PC-3 (cell line): ENCODE data around the gene LOXHD1. TPM values are rescaled to one million over a fixed set of nuclear protein-coding genes. Genes with fewer than 3 reads are reported as not detected.

ENCODE experiments used
- ATAC-seq: fragments of 200-7000 bp; cut with Tn5 transposase; 2 replicates; pipeline ENCODE4 v1.9.1; 2020; ENCODE audit warnings: mild to moderate bottlenecking, moderate library complexity
- BruUV-seq: library from RNA; stranded (reverse); fragments of 400-500 nt; replicated peaks from 2 replicates; lab custom pipeline; 2021; lab: Mats Ljungman, UMichigan
- CTCF ChIA-PET: fragments of 300-600 bp; sonication (Branson Sonifier 250); formaldehyde crosslinking; loops from one replicate; lab custom pipeline; 2022; ENCODE audit warnings: antibody characterized with exemption; lab: Charles Lee
- POLR2A ChIA-PET: fragments of 300-600 bp; sonication (Branson Sonifier 250); formaldehyde crosslinking; loops from one replicate; lab custom pipeline; 2022; ENCODE audit warnings: antibody characterized with exemption; ENCODE audit not compliant: unreplicated experiment; lab: Charles Lee
- DNase-seq: peaks from one replicate; pipeline ENCODE4 v3.0.0-alpha.2; 2015
- H2AFZ ChIP-seq: fragments of 300-600 bp; sonication (generic); 2 replicates; pipeline ENCODE4 v1.6.0; 2016; ENCODE audit warnings: antibody characterized with exemption, low read length
- H3F3A ChIP-seq: fragments of 300-600 bp; sonication (generic); one replicate; pipeline ENCODE4 v1.6.0; 2017; ENCODE audit warnings: antibody characterized with exemption, low read length, control low read depth, mild to moderate bottlenecking; ENCODE audit not compliant: unreplicated experiment
- H3K27ac ChIP-seq: fragments of 300-600 bp; sonication (generic); 2 replicates; pipeline ENCODE4 v1.5.1; 2016; ENCODE audit warnings: mild to moderate bottlenecking, low read length
- H3K27me3 ChIP-seq: fragments of 300-600 bp; sonication (generic); 2 replicates; pipeline ENCODE4 v1.6.1; 2016; ENCODE audit warnings: low read length, mixed read lengths
- H3K36me3 ChIP-seq: fragments of 300-600 bp; sonication (generic); 2 replicates; pipeline ENCODE4 v1.6.1; 2016; ENCODE audit warnings: low read depth, mixed run types, low read length, mixed read lengths
- H3K4me1 ChIP-seq: fragments of 300-600 bp; sonication (generic); 2 replicates; pipeline ENCODE4 v1.5.1; 2016; ENCODE audit warnings: low read length; ENCODE audit not compliant: insufficient read depth
- H3K4me2 ChIP-seq: fragments of 300-600 bp; sonication (generic); 2 replicates; pipeline ENCODE4 v1.6.0; 2016; ENCODE audit warnings: low read length
- H3K4me3 ChIP-seq: fragments of 300-600 bp; sonication (generic); 2 replicates; pipeline ENCODE4 v1.5.1; 2016; ENCODE audit warnings: mild to moderate bottlenecking, low read length, mixed read lengths
- H3K79me2 ChIP-seq: fragments of 300-600 bp; sonication (generic); 2 replicates; pipeline ENCODE4 v1.6.1; 2017; ENCODE audit warnings: low read length, mixed read lengths
- H3K9ac ChIP-seq: fragments of 300-600 bp; sonication (generic); 2 replicates; pipeline ENCODE4 v1.6.0; 2016; ENCODE audit warnings: mild to moderate bottlenecking, low read length
- H3K9me2 ChIP-seq: fragments of 300-600 bp; sonication (generic); replicated peaks from 2 replicates; pipeline ENCODE4 v1.6.1; 2016; ENCODE audit warnings: mixed run types, low read length, mixed read lengths
- H3K9me3 ChIP-seq: fragments of 300-600 bp; sonication (generic); 2 replicates; pipeline ENCODE4 v1.6.1; 2016; ENCODE audit warnings: low read length, mixed read lengths
- H4K20me1 ChIP-seq: fragments of 300-600 bp; sonication (generic); 2 replicates; pipeline ENCODE4 v1.6.1; 2016; ENCODE audit warnings: low read length, mixed read lengths
- EZH2 ChIP-seq: fragments of 300-600 bp; sonication (generic); IDR thresholded peaks from one replicate; pipeline ENCODE4 v1.6.1; 2017; ENCODE audit warnings: antibody characterized with exemption, mild to moderate bottlenecking, low read length; ENCODE audit not compliant: unreplicated experiment
- EZH2phosphoT487 ChIP-seq: fragments of 300-600 bp; sonication (generic); IDR thresholded peaks from 2 replicates; pipeline ENCODE4 v1.6.1; 2018; ENCODE audit warnings: mild to moderate bottlenecking, antibody characterized with exemption, low read length, borderline replicate concordance
- intact Hi-C: fragments of 100-400 bp; cut with micrococcal nuclease; formaldehyde crosslinking; loops from 2 replicates; pipeline ENCODE4 v1.9.0; 2023
- total RNA-seq: library from RNA; depleted of rRNA; stranded (reverse); fragments of >200 nt; gene quantifications from 2 replicates; pipeline ENCODE4 v1.2.3, GENCODE V29; 2014
- TF ChIP-seq, protein P1 (sequence below): fragments of 300-600 bp; sonication (generic); conservative IDR thresholded peaks from 2 replicates; pipeline ENCODE4 v1.5.1; 2017; ENCODE audit warnings: antibody characterized with exemption, low read depth, mild to moderate bottlenecking, low read length

LOXHD1 gene
- total RNA-seq, 1 experiment from 2014 or later: not detected

DNA sequence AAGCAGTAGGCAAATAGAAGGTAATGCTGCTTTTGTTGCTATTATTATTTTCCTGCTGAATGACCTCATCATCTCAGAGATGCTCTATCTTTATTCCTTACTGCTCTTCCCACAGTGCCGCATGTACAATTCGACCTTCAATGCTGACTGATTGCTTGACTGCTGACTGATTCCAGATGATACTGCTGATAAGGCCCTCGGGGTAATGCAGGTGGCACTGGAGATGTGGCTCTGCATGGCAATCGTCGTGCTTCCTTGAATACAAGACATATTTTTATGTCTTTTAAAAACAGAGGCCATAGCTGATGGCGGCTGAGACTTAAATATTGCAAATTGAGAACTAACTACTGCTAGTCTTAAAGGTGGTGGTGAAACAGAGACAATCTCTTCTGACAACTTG lies 146.6 kb downstream of the LOXHD1 start:
- BruUV-seq: no TSS peak
- Histone ChIP-seq H3K4me1 (no peaks in the 10 kb centered on the region), H2AFZ (no peak overlapping the region), H3K79me2 (no peaks in the 10 kb centered on the region), H4K20me1 (no peaks in the 10 kb centered on the region), H3K27ac (no peak overlapping the region), H3K36me3 (no peaks in the 10 kb centered on the region), H3K4me3 (no peak overlapping the region), H3K9ac (no peak overlapping the region), H3F3A (no peaks in the 10 kb centered on the region), H3K27me3 (no peaks in the 10 kb centered on the region), H3K9me3 (no peaks in the 10 kb centered on the region), H3K4me2 (no peak overlapping the region), H3K9me2 (no peaks in the 10 kb centered on the region)
- ChIA-PET POLR2A (no interaction called here), CTCF (no interaction called here)
- no peak for ATAC-seq
- TF ChIP-seq EZH2: no peak
- TF ChIP-seq EZH2phosphoT487: no peak
- TF ChIP-seq, protein P1, sequence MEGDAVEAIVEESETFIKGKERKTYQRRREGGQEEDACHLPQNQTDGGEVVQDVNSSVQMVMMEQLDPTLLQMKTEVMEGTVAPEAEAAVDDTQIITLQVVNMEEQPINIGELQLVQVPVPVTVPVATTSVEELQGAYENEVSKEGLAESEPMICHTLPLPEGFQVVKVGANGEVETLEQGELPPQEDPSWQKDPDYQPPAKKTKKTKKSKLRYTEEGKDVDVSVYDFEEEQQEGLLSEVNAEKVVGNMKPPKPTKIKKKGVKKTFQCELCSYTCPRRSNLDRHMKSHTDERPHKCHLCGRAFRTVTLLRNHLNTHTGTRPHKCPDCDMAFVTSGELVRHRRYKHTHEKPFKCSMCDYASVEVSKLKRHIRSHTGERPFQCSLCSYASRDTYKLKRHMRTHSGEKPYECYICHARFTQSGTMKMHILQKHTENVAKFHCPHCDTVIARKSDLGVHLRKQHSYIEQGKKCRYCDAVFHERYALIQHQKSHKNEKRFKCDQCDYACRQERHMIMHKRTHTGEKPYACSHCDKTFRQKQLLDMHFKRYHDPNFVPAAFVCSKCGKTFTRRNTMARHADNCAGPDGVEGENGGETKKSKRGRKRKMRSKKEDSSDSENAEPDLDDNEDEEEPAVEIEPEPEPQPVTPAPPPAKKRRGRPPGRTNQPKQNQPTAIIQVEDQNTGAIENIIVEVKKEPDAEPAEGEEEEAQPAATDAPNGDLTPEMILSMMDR: no peak
- intact Hi-C loops: no loop called here
- DNase-seq: no peak

DNA sequence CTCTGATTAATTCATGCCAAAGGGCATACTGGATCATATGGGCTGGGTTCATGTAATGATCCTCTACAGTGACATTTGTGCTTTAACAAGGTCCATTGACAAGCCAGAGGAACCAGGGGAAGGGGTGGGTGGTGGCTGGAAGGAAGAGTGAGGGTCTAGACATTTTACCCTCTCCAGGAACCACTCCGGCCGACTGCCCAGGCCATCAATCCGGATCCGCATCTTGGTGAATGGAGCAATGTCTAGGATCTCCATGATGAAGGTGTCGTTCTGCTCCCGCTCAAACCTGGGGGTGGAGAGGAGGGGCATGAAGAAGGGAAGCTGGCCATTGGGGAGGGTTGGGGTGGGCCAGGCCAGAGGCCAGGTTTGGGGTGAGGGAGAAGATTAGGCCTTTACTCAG lies 147.5 kb downstream of the LOXHD1 start:
- intact Hi-C loops: no loop called here
- no TSS peak for BruUV-seq
- DNase-seq (no peak), ATAC-seq (no peak)
- ChIA-PET CTCF (interaction anchor here (0.5 kb wide), 1 partner anchor 47 kb away, joined by 3 read pairs; no protein-coding TSS in a partner anchor), POLR2A (no interaction called here)
- no peaks in the 10 kb centered on the region for H3F3A ChIP-seq
- H2AFZ ChIP-seq: no peak overlapping the region
- H3K27ac ChIP-seq: no peak overlapping the region
- no peaks in the 10 kb centered on the region for H3K36me3 ChIP-seq
- no peaks in the 10 kb centered on the region for H4K20me1 ChIP-seq
- no peaks in the 10 kb centered on the region for H3K9me3 ChIP-seq
- no peaks in the 10 kb centered on the region for H3K4me1 ChIP-seq
- H3K9me2 ChIP-seq: no peaks in the 10 kb centered on the region
- H3K9ac ChIP-seq: no peak overlapping the region
- no peak overlapping the region for H3K4me3 ChIP-seq
- H3K79me2 ChIP-seq: no peaks in the 10 kb centered on the region
- no peaks in the 10 kb centered on the region for H3K27me3 ChIP-seq
- TF ChIP-seq, protein P1: no peak
- no peak for TF ChIP-seq EZH2phosphoT487
- no peak for TF ChIP-seq EZH2
- H3K4me2 ChIP-seq: no peak overlapping the region

DNA sequence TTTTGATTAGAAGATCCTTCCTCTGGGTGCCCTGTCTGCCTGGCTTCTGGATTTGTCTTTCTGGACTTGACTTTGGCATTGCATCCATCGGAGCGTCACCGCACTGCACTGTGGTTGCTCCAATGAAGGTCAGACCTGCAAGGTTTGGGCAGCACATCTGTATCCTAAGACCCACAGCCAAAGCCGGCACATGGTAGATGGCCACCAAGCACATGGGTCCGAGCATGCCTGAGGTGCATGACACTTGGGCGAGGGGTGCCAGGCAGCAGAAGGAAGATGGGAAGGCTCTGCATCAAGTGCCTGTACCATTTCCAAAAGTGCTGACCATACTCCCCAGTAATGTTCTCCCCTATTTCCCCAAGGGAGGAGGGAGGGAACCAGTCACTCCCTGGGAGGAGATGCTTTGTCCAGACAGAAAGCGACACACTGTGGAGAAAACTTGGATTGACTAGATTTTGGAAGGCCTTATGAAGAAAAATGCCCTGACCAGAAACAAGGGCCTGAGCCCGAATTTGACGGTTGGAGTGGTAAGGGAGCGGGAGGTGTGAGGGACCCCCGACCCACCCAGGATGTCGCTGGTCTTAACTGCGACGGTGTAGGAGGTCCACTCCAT lies 149.9 kb downstream of the LOXHD1 start:
- H3K79me2 ChIP-seq: no peaks in the 10 kb centered on the region
- H3K4me3 ChIP-seq: no peak overlapping the region
- ChIA-PET CTCF (no interaction called here), POLR2A (no interaction called here)
- H3K4me2 ChIP-seq: no peak overlapping the region
- no peak for ATAC-seq
- no peaks in the 10 kb centered on the region for H4K20me1 ChIP-seq
- peak; percentile 4 for DNase-seq
- H2AFZ ChIP-seq: no peak overlapping the region
- no peaks in the 10 kb centered on the region for H3K27me3 ChIP-seq
- no peaks in the 10 kb centered on the region for H3K4me1 ChIP-seq
- H3K27ac ChIP-seq: no peak overlapping the region
- H3K36me3 ChIP-seq: no peaks in the 10 kb centered on the region
- TF ChIP-seq, protein P1: peak; percentile 40; the same call in 1 of the 2 replicates
- TF ChIP-seq EZH2: no peak
- no TSS peak for BruUV-seq
- H3K9me3 ChIP-seq: no peaks in the 10 kb centered on the region
- no peak overlapping the region for H3K9ac ChIP-seq
- no peaks in the 10 kb centered on the region for H3F3A ChIP-seq
- intact Hi-C loops: no loop called here
- H3K9me2 ChIP-seq: no peaks in the 10 kb centered on the region
